Measurements from ENCODE around the gene SUGP1. TPM values are rescaled to one million over a fixed set of nuclear protein-coding genes. Genes with fewer than 3 reads are reported as not detected.

The SUGP1 gene
- total RNA-seq, 2 experiments from 2014 or later: 49.4 to 62.0 TPM

GRCh38 chr19:19271828-19272599 is 48.3 kb downstream of the SUGP1 start:
- Mint-ChIP-seq H3K9me3 (ENCODE audit: low read depth) (no peaks in the 10 kb centered on the region), H3K27me3 (peaks cover 12% of the 10 kb centered on the region), H3K27ac (no peak overlapping the region), H3K36me3 (ENCODE audit: low read depth) (peaks cover 9% of the 10 kb centered on the region), H3K4me3 (no peak overlapping the region), H3K4me1 (peaks cover 5% of the 10 kb centered on the region)
- ChIA-PET CTCF (interaction anchor here (0.6 kb wide), 1 partner anchor 18 kb away, joined by 3 read pairs; no protein-coding TSS in a partner anchor), POLR2A (no interaction called here)
- ATAC-seq (no peak), DNase-seq (no peak)
- intact Hi-C loops (cut with DNase I, micrococcal nuclease): no loop called here

GRCh38 chr19:19270749-19271571 is 49.3 kb downstream of the SUGP1 start:
- ATAC-seq (no peak), DNase-seq (no peak)
- no peaks in the 10 kb centered on the region for H3K9me3 Mint-ChIP-seq (ENCODE audit: low read depth)
- H3K27ac Mint-ChIP-seq: no peak overlapping the region
- H3K36me3 Mint-ChIP-seq (ENCODE audit: low read depth): peaks cover under 1% of the 10 kb centered on the region
- intact Hi-C loops (cut with DNase I, micrococcal nuclease): no loop called here
- no peak overlapping the region for H3K4me3 Mint-ChIP-seq
- ChIA-PET POLR2A (no interaction called here), CTCF (no interaction called here)
- peaks cover 12% of the 10 kb centered on the region for H3K27me3 Mint-ChIP-seq
- H3K4me1 Mint-ChIP-seq: peaks cover 5% of the 10 kb centered on the region

GRCh38 chr19:19269952-19270694 is 50.2 kb downstream of the SUGP1 start:
- intact Hi-C loops (cut with DNase I, micrococcal nuclease): no loop called here
- Mint-ChIP-seq H3K9me3 (ENCODE audit: low read depth) (no peaks in the 10 kb centered on the region), H3K27ac (no peak overlapping the region), H3K4me1 (peaks cover 5% of the 10 kb centered on the region), H3K4me3 (no peak overlapping the region), H3K27me3 (peaks cover 12% of the 10 kb centered on the region), H3K36me3 (ENCODE audit: low read depth) (no peaks in the 10 kb centered on the region)
- DNase-seq (no peak), ATAC-seq (no peak)
- ChIA-PET POLR2A (no interaction called here), CTCF (no interaction called here)

GRCh38 chr19:19268453-19269385 is 51.6 kb downstream of the SUGP1 start:
- intact Hi-C loops (cut with DNase I, micrococcal nuclease): no loop called here
- H3K4me1 Mint-ChIP-seq: peaks cover 4% of the 10 kb centered on the region
- CTCF ChIA-PET: no interaction called here
- H3K36me3 Mint-ChIP-seq (ENCODE audit: low read depth): no peaks in the 10 kb centered on the region
- POLR2A ChIA-PET: interaction anchor here (0.6 kb wide), 2 partner anchors 57 to 263 kb away, joined by 3 to 4 read pairs; partner anchors contain the start of gene NCAN
- H3K27me3 Mint-ChIP-seq: peaks cover 7% of the 10 kb centered on the region
- H3K27ac Mint-ChIP-seq: no peak overlapping the region
- no peak overlapping the region for H3K4me3 Mint-ChIP-seq
- DNase-seq: no peak
- H3K9me3 Mint-ChIP-seq (ENCODE audit: low read depth): no peaks in the 10 kb centered on the region
- no peak for ATAC-seq

- Mint-ChIP-seq H3K27me3 (peaks cover 8% of the 10 kb centered on the region), H3K4me1 (no peaks in the 10 kb centered on the region), H3K9me3 (ENCODE audit: low read depth) (no peaks in the 10 kb centered on the region), H3K4me3 (no peak overlapping the region), H3K27ac (no peak overlapping the region), H3K36me3 (ENCODE audit: low read depth) (no peaks in the 10 kb centered on the region)
- ATAC-seq: no peak
- DNase-seq: no peak
- ChIA-PET POLR2A (no interaction called here), CTCF (no interaction called here)
- intact Hi-C loops (cut with DNase I, micrococcal nuclease): no loop called here
These were observed 53.0 kb downstream of the SUGP1 start for GRCh38 chr19:19267305-19267704.

- H3K27ac Mint-ChIP-seq: no peak overlapping the region
- DNase-seq (no peak), ATAC-seq (no peak)
- ChIA-PET CTCF (no interaction called here), POLR2A (no interaction called here)
- no peaks in the 10 kb centered on the region for H3K36me3 Mint-ChIP-seq (ENCODE audit: low read depth)
- intact Hi-C loops (cut with DNase I, micrococcal nuclease): no loop called here
- H3K27me3 Mint-ChIP-seq: peaks cover 32% of the 10 kb centered on the region
- H3K9me3 Mint-ChIP-seq (ENCODE audit: low read depth): no peaks in the 10 kb centered on the region
- H3K4me3 Mint-ChIP-seq: no peak overlapping the region
- H3K4me1 Mint-ChIP-seq: peaks cover 6% of the 10 kb centered on the region
These were observed 56.3 kb downstream of the SUGP1 start for GRCh38 chr19:19263886-19264487.

GRCh38 chr19:19262190-19263057 is 57.9 kb downstream of the SUGP1 start:
- H3K27ac Mint-ChIP-seq: no peak overlapping the region
- peaks cover 35% of the 10 kb centered on the region for H3K27me3 Mint-ChIP-seq

GRCh38 chr19:19261350-19262189 is 58.7 kb downstream of the SUGP1 start:
- H3K36me3 Mint-ChIP-seq (ENCODE audit: low read depth): no peaks in the 10 kb centered on the region
- H3K9me3 Mint-ChIP-seq (ENCODE audit: low read depth): no peaks in the 10 kb centered on the region
- POLR2A ChIA-PET: no interaction called here
- H3K4me1 Mint-ChIP-seq: peaks cover 6% of the 10 kb centered on the region
- H3K4me3 Mint-ChIP-seq: no peak overlapping the region
- intact Hi-C loops (cut with DNase I, micrococcal nuclease): no loop called here
- no peak overlapping the region for H3K27ac Mint-ChIP-seq
- DNase-seq: no peak
- peaks cover 43% of the 10 kb centered on the region for H3K27me3 Mint-ChIP-seq
- ATAC-seq: no peak
- CTCF ChIA-PET: no interaction called here

More at GRCh38 chr19:19262190-19263057, 57.9 kb downstream of the SUGP1 start:
- Mint-ChIP-seq H3K4me1 (peaks cover 6% of the 10 kb centered on the region), H3K4me3 (no peak overlapping the region), H3K36me3 (ENCODE audit: low read depth) (no peaks in the 10 kb centered on the region), H3K9me3 (ENCODE audit: low read depth) (no peaks in the 10 kb centered on the region)
- CTCF ChIA-PET: no interaction called here
- ATAC-seq (no peak), DNase-seq (no peak)
- intact Hi-C loops (cut with DNase I, micrococcal nuclease): no loop called here
- POLR2A ChIA-PET: no interaction called here

GRCh38 chr19:19260417-19261214 is 59.7 kb downstream of the SUGP1 start:
- no peak overlapping the region for H3K27ac Mint-ChIP-seq
- peaks cover 47% of the 10 kb centered on the region for H3K27me3 Mint-ChIP-seq
- no peak for DNase-seq
- H3K4me3 Mint-ChIP-seq: no peak overlapping the region
- no peaks in the 10 kb centered on the region for H3K36me3 Mint-ChIP-seq (ENCODE audit: low read depth)
- ChIA-PET CTCF (no interaction called here), POLR2A (no interaction called here)
- no peaks in the 10 kb centered on the region for H3K9me3 Mint-ChIP-seq (ENCODE audit: low read depth)
- intact Hi-C loops (cut with DNase I, micrococcal nuclease): no loop called here
- ATAC-seq: no peak
- H3K4me1 Mint-ChIP-seq: peaks cover 6% of the 10 kb centered on the region
